A673 (cell line): Measurements from ENCODE around the gene MYL2. TPM values are rescaled to one million over a fixed set of nuclear protein-coding genes. Genes with fewer than 3 reads are reported as not detected.

Experiments
- BruUV-seq: library from RNA; stranded (reverse); fragments of 400-500 nt; replicated peaks from 2 replicates; lab custom pipeline; 2021; lab: Mats Ljungman, UMichigan
- CTCF ChIA-PET: fragments of 300-600 bp; sonication (Branson Sonifier 250); formaldehyde crosslinking; loops from one replicate; lab custom pipeline; 2022; ENCODE audit warnings: antibody characterized with exemption; lab: Charles Lee
- POLR2A ChIA-PET: fragments of 300-600 bp; sonication (Branson Sonifier 250); formaldehyde crosslinking; loops from one replicate; lab custom pipeline; 2022; ENCODE audit warnings: antibody characterized with exemption; ENCODE audit not compliant: low non-redundant PET; lab: Charles Lee
- DNase-seq: peaks from one replicate; pipeline ENCODE4 v3.0.0-alpha.2; 2015; ENCODE audit warnings: low spot score
- H3K27ac ChIP-seq: fragments of 200-600 bp; sonication (generic); 2 replicates; pipeline ENCODE4 v1.5.1; 2016; ENCODE audit warnings: mixed run types, low read depth, mild to moderate bottlenecking, mixed read lengths, antibody characterized with exemption, low read length; ENCODE audit not compliant: poor library complexity, severe bottlenecking
- H3K27me3 ChIP-seq: fragments of 200-600 bp; sonication (generic); replicated peaks from 2 replicates; pipeline ENCODE4 v1.6.1; 2017; ENCODE audit warnings: mixed run types, low read depth, mild to moderate bottlenecking, mixed read lengths, antibody characterized with exemption, low read length; ENCODE audit not compliant: insufficient read depth, poor library complexity
- H3K36me3 ChIP-seq: fragments of 200-600 bp; sonication (generic); 2 replicates; pipeline ENCODE4 v1.6.1; 2016; ENCODE audit warnings: mixed run types, mild to moderate bottlenecking, mixed read lengths, antibody characterized with exemption, low read length; ENCODE audit not compliant: insufficient read depth, poor library complexity, severe bottlenecking
- H3K4me1 ChIP-seq: fragments of 200-600 bp; sonication (generic); 2 replicates; pipeline ENCODE4 v1.6.1; 2017; ENCODE audit warnings: mixed run types, mild to moderate bottlenecking, mixed read lengths, antibody characterized with exemption, low read length; ENCODE audit not compliant: insufficient read depth, poor library complexity, severe bottlenecking
- H3K4me3 ChIP-seq: fragments of 200-600 bp; sonication (generic); 2 replicates; pipeline ENCODE4 v1.5.1; 2016; ENCODE audit warnings: low read depth, mixed run types, mild to moderate bottlenecking, mixed read lengths, low read length; ENCODE audit not compliant: poor library complexity, severe bottlenecking
- H3K9me3 ChIP-seq: fragments of 200-600 bp; sonication (generic); 2 replicates; pipeline ENCODE4 v1.6.1; 2016; ENCODE audit warnings: mixed run types, low read depth, mild to moderate bottlenecking, mixed read lengths, antibody characterized with exemption, low read length; ENCODE audit not compliant: poor library complexity, severe bottlenecking
- CTCF ChIP-seq: fragments of 300-800, 200-600 bp; sonication (generic); conservative IDR thresholded peaks from 2 replicates; pipeline ENCODE4 v1.5.1; 2017; ENCODE audit warnings: low read depth, mild to moderate bottlenecking, antibody characterized with exemption, low read length, moderate library complexity, mixed read lengths
- EZH2 ChIP-seq: fragments of 200-600 bp; sonication (generic); IDR thresholded peaks from 2 replicates; pipeline ENCODE4 v1.6.1; 2017; ENCODE audit warnings: borderline replicate concordance, low read depth, mild to moderate bottlenecking, mixed read lengths, antibody characterized with exemption, low read length; ENCODE audit not compliant: poor library complexity, severe bottlenecking
- intact Hi-C: fragments of 100-400 bp; cut with micrococcal nuclease; formaldehyde crosslinking; loops from one replicate; pipeline ENCODE4 v1.10.0; 2022; ENCODE audit not compliant: unreplicated experiment
- total RNA-seq: library from RNA; stranded (reverse); gene quantifications from 2 replicates; pipeline ENCODE4 v1.2.3, GENCODE V29; 2021

MYL2 gene
- total RNA-seq, 1 experiment from 2014 or later: not detected

DNA sequence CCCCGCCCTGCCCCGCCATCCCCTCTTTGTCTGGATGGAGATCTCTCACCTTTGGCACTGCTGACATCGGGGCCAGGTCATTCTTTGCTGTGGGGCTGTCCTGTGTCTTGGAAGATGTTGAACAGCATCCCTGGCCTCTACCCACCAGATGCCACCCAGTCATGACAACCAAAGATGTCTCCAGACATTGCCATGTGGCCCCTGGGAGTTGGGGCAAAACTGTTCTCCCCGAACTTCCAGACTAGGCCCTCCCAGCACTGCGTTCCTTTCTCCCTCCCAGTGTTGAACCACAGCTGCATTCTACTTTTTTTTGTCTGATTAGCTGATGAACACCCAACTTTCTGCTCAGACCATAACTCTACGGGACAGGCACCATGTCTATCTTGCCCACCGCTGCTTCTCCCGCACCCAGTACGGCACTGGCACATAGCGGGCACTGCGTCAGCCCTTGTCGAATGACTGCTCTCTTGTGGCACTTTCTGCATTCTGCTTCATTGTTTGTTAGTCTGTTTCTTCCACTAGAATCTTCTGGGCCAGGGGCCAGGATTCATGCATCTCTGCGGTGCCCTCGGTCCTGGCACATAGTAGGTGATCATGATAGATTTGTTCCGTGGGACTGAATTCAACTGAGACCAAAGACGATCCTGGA lies 13.1 kb upstream of the MYL2 start:
- intact Hi-C loops: no loop called here
- DNase-seq: no peak
- Histone ChIP-seq H3K4me1 (no peaks in the 10 kb centered on the region), H3K9me3 (no peaks in the 10 kb centered on the region), H3K27ac (no peak overlapping the region), H3K27me3 (no peaks in the 10 kb centered on the region), H3K36me3 (no peaks in the 10 kb centered on the region), H3K4me3 (no peak overlapping the region)
- no TSS peak for BruUV-seq
- TF ChIP-seq CTCF (no peak), EZH2 (no peak)
- POLR2A ChIA-PET: no interaction called here
- CTCF ChIA-PET: no interaction called here

DNA sequence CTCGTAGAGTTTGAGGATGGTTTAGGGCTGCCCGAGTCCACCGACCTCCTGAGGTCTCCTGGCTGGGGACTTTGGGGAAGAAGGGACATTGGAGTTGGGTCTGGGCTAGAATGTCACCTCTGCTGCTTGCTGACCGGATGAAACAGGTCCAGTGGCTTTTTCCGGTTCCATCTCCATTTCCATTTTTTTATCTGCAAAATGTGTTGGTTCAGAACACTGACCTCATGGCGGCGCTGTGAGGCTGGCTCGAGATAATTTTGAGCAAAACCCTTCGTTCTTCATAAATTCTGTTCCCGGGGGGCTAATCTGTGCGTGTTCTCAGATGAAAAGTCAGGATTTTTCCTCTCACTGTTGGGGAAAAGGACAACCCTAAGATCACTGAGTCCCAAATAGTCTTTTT lies 11.7 kb upstream of the MYL2 start:
- POLR2A ChIA-PET: no interaction called here
- peak; percentile 60 for DNase-seq
- intact Hi-C loops: no loop called here
- no peak overlapping the region for H3K4me3 ChIP-seq
- TF ChIP-seq EZH2: no peak
- peak; percentile 82 for TF ChIP-seq CTCF
- no peaks in the 10 kb centered on the region for H3K27me3 ChIP-seq
- CTCF ChIA-PET: interaction anchor here (0.6 kb wide), 2 partner anchors 742 to 881 kb away, joined by 3 to 4 read pairs; no protein-coding TSS in a partner anchor
- BruUV-seq: no TSS peak
- no peaks in the 10 kb centered on the region for H3K4me1 ChIP-seq
- H3K27ac ChIP-seq: no peak overlapping the region
- H3K9me3 ChIP-seq: no peaks in the 10 kb centered on the region
- H3K36me3 ChIP-seq: no peaks in the 10 kb centered on the region

DNA sequence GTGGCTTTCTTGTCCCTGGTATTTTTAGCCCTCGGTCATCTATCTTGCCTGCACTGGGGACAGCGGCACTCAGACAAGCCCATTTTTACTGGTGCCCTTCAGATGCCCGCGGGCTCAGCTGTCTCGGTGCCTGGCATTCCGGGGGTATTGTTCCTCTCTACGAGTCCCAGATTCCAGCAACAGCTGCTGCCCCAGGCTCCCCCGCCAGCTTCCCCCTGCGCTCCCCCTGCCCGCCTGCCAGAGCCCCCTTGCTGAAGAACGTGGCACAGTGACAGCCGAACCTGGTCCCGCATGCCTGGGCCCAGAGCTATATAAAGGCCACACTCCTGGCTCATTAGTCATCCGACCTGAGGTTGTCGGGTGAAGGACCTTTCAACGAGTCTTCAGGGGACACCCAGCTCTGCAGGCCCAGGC lies 10.9 kb upstream of the MYL2 start:
- Histone ChIP-seq H3K27me3 (no peaks in the 10 kb centered on the region), H3K9me3 (no peaks in the 10 kb centered on the region), H3K36me3 (no peaks in the 10 kb centered on the region), H3K4me3 (no peak overlapping the region), H3K4me1 (no peaks in the 10 kb centered on the region), H3K27ac (no peak overlapping the region)
- intact Hi-C loops: no loop called here
- POLR2A ChIA-PET: no interaction called here
- no peak for TF ChIP-seq CTCF
- no peak for TF ChIP-seq EZH2
- DNase-seq: no peak
- BruUV-seq: no TSS peak
- CTCF ChIA-PET: interaction anchor here (0.6 kb wide), 1 partner anchor 882 kb away, joined by 3 read pairs; no protein-coding TSS in a partner anchor
